HG03521 (cell line): ENCODE measurements around the gene ZNF30.
"Not testable (repeated sequence)": the region's sequence is repeated elsewhere in the genome, so short reads cannot be mapped to it uniquely, and the experiment has no call there.

ENCODE experiments used
- ATAC-seq: cut with Tn5 transposase; IDR thresholded peaks from one replicate; pipeline ENCODE4 v1.9.1; 2021; ENCODE audit warnings: mild to moderate bottlenecking, moderate library complexity; ENCODE audit not compliant: unreplicated experiment

ZNF30 gene

GRCh38 chr19:34960103-34960805 lies 33.6 kb downstream of the ZNF30 start:
- ATAC-seq = no peak

GRCh38 chr19:34960940-34961679 lies 34.4 kb downstream of the ZNF30 start:
- no peak for ATAC-seq

GRCh38 chr19:34961775-34962686 lies 35.3 kb downstream of the ZNF30 start:
- ATAC-seq = no peak

GRCh38 chr19:34962687-34963572 lies 36.2 kb downstream of the ZNF30 start:
- ATAC-seq = no peak

GRCh38 chr19:34963573-34964406 lies 37.1 kb downstream of the ZNF30 start, which contains the start of gene ZNF792:
Gene ZNF792, minus strand, starts transcription at chr19:34964229. Its CDS starts 567 bp downstream, at chr19:34963662.
- ATAC-seq = peak; percentile 46

- no peak for ATAC-seq
These were observed 37.9 kb downstream of the ZNF30 start for GRCh38 chr19:34964598-34964997.

- ATAC-seq = not testable (repeated sequence)
These were observed 38.8 kb downstream of the ZNF30 start for GRCh38 chr19:34965505-34965904.

GRCh38 chr19:34967551-34967950 lies 40.8 kb downstream of the ZNF30 start:
- no peak for ATAC-seq

GRCh38 chr19:34969721-34970120 lies 43.0 kb downstream of the ZNF30 start:
- no peak for ATAC-seq

- ATAC-seq = not testable (repeated sequence)
These were observed 43.6 kb downstream of the ZNF30 start for GRCh38 chr19:34970185-34970780.

- no peak for ATAC-seq
These were observed 45.5 kb downstream of the ZNF30 start for GRCh38 chr19:34972163-34972705.

- ATAC-seq = no peak
These were observed 47.9 kb downstream of the ZNF30 start for GRCh38 chr19:34974646-34975045.

- no peak for ATAC-seq
These were observed 48.4 kb downstream of the ZNF30 start for GRCh38 chr19:34975056-34975455.

GRCh38 chr19:34976611-34977010 lies 49.9 kb downstream of the ZNF30 start:
- ATAC-seq = no peak

- ATAC-seq = no peak
These were observed 53.3 kb downstream of the ZNF30 start for GRCh38 chr19:34979819-34980640.

- ATAC-seq = no peak
These were observed 55.6 kb downstream of the ZNF30 start for GRCh38 chr19:34982275-34982674.

GRCh38 chr19:34983786-34984185 lies 57.1 kb downstream of the ZNF30 start:
- ATAC-seq = no peak

GRCh38 chr19:34984287-34984686 lies 57.6 kb downstream of the ZNF30 start:
- no peak for ATAC-seq
